Tibial nerve (tissue), 4 donors: Measurements from ENCODE around the gene APOBEC3F.
"Not testable (repeated sequence)": the region's sequence is repeated elsewhere in the genome, so short reads cannot be mapped to it uniquely, and the experiment has no call there.

Experiments used
- EP300 ChIP-seq, 2 donors: sonication (generic); formaldehyde crosslinking; IDR thresholded peaks; one replicate each; pipeline ENCODE4 v1.6.1; 2017; ENCODE audit warnings: antibody characterized with exemption in 2 of 2, mild to moderate bottlenecking in 1 of 2
- POLR2A ChIP-seq, 2 donors: fragments of 450-650 bp; IDR thresholded peaks; one replicate each; pipeline ENCODE4 v1.6.1; 2017; ENCODE audit warnings: antibody characterized with exemption in 2 of 2, mild to moderate bottlenecking in 2 of 2, moderate library complexity in 2 of 2
- TF ChIP-seq, protein P1 (sequence below), 5 experiments: fragments of 200-600 bp in 3 of 5; fragments of 450-650 bp in 2 of 5; sonication (generic) in 3 of 5; IDR thresholded peaks; one replicate each; pipeline ENCODE4 v1.5.1; 2016 to 2019; ENCODE audit warnings: antibody characterized with exemption in 5 of 5, mild to moderate bottlenecking in 3 of 5, moderate library complexity in 2 of 5

DNA sequence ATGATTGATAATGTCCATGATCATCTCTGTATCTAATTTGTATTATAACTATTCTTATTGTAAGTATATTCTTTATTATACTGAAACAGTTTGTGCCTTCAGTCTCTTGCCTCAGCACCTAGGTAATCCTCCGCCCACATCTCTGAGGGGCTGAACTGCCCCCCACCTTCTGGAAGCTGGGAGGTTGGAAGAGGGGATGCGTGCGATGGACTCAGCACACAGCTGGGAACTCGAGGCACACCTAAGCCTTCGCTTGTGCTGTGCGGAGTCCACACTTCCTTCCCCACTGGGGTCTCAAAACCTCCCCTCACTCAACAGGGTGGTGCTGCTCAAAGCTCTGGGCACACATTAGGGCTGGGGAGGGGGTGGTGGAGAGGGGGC is 27.1 kb upstream of the APOBEC3F start:
- TF ChIP-seq, protein P1, sequence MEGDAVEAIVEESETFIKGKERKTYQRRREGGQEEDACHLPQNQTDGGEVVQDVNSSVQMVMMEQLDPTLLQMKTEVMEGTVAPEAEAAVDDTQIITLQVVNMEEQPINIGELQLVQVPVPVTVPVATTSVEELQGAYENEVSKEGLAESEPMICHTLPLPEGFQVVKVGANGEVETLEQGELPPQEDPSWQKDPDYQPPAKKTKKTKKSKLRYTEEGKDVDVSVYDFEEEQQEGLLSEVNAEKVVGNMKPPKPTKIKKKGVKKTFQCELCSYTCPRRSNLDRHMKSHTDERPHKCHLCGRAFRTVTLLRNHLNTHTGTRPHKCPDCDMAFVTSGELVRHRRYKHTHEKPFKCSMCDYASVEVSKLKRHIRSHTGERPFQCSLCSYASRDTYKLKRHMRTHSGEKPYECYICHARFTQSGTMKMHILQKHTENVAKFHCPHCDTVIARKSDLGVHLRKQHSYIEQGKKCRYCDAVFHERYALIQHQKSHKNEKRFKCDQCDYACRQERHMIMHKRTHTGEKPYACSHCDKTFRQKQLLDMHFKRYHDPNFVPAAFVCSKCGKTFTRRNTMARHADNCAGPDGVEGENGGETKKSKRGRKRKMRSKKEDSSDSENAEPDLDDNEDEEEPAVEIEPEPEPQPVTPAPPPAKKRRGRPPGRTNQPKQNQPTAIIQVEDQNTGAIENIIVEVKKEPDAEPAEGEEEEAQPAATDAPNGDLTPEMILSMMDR (IDR thresholded peaks at IDR 0.05) = not testable (repeated sequence)
- TF ChIP-seq POLR2A, EP300 (IDR thresholded peaks at IDR 0.05): not testable (repeated sequence)
